HG02852 (cell line): ENCODE data around the gene PPARA.

Source experiments
- ATAC-seq: cut with Tn5 transposase; IDR thresholded peaks from one replicate; pipeline ENCODE4 v1.9.1; 2021; ENCODE audit warnings: mild to moderate bottlenecking, moderate library complexity; ENCODE audit not compliant: unreplicated experiment

The PPARA gene

GRCh38 chr22:46290121-46290842, 140.0 kb downstream of the PPARA start:
- no peak for ATAC-seq

GRCh38 chr22:46290843-46291785, 140.8 kb downstream of the PPARA start:
- no peak for ATAC-seq

- ATAC-seq, result no peak
These were observed 141.8 kb downstream of the PPARA start for GRCh38 chr22:46292173-46292572.

GRCh38 chr22:46292732-46293131, 142.4 kb downstream of the PPARA start:
- ATAC-seq, result no peak
